Measurements from ENCODE around the gene AGTRAP.

Gene AGTRAP

GRCh38 chr1:11764115-11764514 lies 28.2 kb downstream of the AGTRAP start:
- DNase-seq (ENCODE audit: low read depth) = no peak

- DNase-seq (ENCODE audit: low read depth) = no peak
These were observed 28.6 kb downstream of the AGTRAP start for GRCh38 chr1:11764519-11764918.

- DNase-seq (ENCODE audit: low read depth) = no peak
These were observed 29.9 kb downstream of the AGTRAP start for GRCh38 chr1:11765661-11766428.

- no peak for DNase-seq (ENCODE audit: low read depth)
These were observed 30.5 kb downstream of the AGTRAP start for GRCh38 chr1:11766429-11766776.

GRCh38 chr1:11767922-11768704 lies 32.2 kb downstream of the AGTRAP start:
- DNase-seq (ENCODE audit: low read depth) = no peak

GRCh38 chr1:11768821-11769220 lies 32.9 kb downstream of the AGTRAP start:
- DNase-seq (ENCODE audit: low read depth) = no peak

GRCh38 chr1:11769274-11769673 lies 33.3 kb downstream of the AGTRAP start:
- DNase-seq (ENCODE audit: low read depth) = no peak

GRCh38 chr1:11770011-11770410 lies 34.1 kb downstream of the AGTRAP start:
- DNase-seq (ENCODE audit: low read depth) = no peak

- DNase-seq (ENCODE audit: low read depth) = no peak
These were observed 35.6 kb downstream of the AGTRAP start for GRCh38 chr1:11771481-11772043.

GRCh38 chr1:11772458-11772857 lies 36.5 kb downstream of the AGTRAP start:
- no peak for DNase-seq (ENCODE audit: low read depth)

- no peak for DNase-seq (ENCODE audit: low read depth)
These were observed 38.8 kb downstream of the AGTRAP start for GRCh38 chr1:11774753-11775152.

- DNase-seq (ENCODE audit: low read depth) = no peak
These were observed 41.9 kb downstream of the AGTRAP start for GRCh38 chr1:11777658-11778322.

GRCh38 chr1:11778336-11778735 lies 42.4 kb downstream of the AGTRAP start:
- no peak for DNase-seq (ENCODE audit: low read depth)

- no peak for DNase-seq (ENCODE audit: low read depth)
These were observed 43.1 kb downstream of the AGTRAP start for GRCh38 chr1:11778844-11779623.

GRCh38 chr1:11779715-11780379 lies 43.9 kb downstream of the AGTRAP start:
- no peak for DNase-seq (ENCODE audit: low read depth)

GRCh38 chr1:11780380-11781147 lies 44.6 kb downstream of the AGTRAP start:
- DNase-seq (ENCODE audit: low read depth) = no peak

- DNase-seq (ENCODE audit: low read depth) = no peak
These were observed 45.4 kb downstream of the AGTRAP start for GRCh38 chr1:11781297-11781696.

- DNase-seq (ENCODE audit: low read depth) = no peak
These were observed 46.3 kb downstream of the AGTRAP start for GRCh38 chr1:11782127-11782708.

GRCh38 chr1:11783556-11783955 lies 47.6 kb downstream of the AGTRAP start:
- DNase-seq (ENCODE audit: low read depth) = no peak

Measured in GM04504 (cell line).